GM13976 (cell line): ENCODE data around the gene BRINP1.

Experiments used
- DNase-seq: peaks from one replicate; pipeline ENCODE4 v3.0.0; 2012; ENCODE audit warnings: low spot score
- CTCF ChIP-seq: IDR thresholded peaks from 2 replicates; pipeline ENCODE4 v1.5.1; 2012; ENCODE audit warnings: borderline replicate concordance, mild to moderate bottlenecking; ENCODE audit not compliant: insufficient read depth; ENCODE audit errors: extremely low read depth, missing control alignments, control extremely low read depth
- in situ Hi-C: fragments of 300-500 bp; cut with MboI; formaldehyde crosslinking; loops from one replicate; pipeline ENCODE4 v1.12.0; 2022; ENCODE audit warnings: low sequenced_read_pairs, mixed read lengths, inconsistent platforms; ENCODE audit not compliant: unreplicated experiment

Gene BRINP1

GRCh38 chr9:119284118-119284517, 85.1 kb downstream of the BRINP1 start:
- in situ Hi-C loops: loop anchor here (25.0 kb wide), 1 partner anchor 747 kb away; no protein-coding TSS in a partner anchor
- no peak for TF ChIP-seq CTCF
- no peak for DNase-seq

- in situ Hi-C loops: loop anchor here (25.0 kb wide), 1 partner anchor 746 kb away; no protein-coding TSS in a partner anchor
- no peak for TF ChIP-seq CTCF
- DNase-seq: no peak
Measured at GRCh38 chr9:119283078-119283794, 86.0 kb downstream of the BRINP1 start.

GRCh38 chr9:119282476-119283077, 86.7 kb downstream of the BRINP1 start:
- no peak for DNase-seq
- in situ Hi-C loops: loop anchor here (25.0 kb wide), 1 partner anchor 745 kb away; no protein-coding TSS in a partner anchor
- TF ChIP-seq CTCF: no peak

GRCh38 chr9:119280740-119281485, 88.3 kb downstream of the BRINP1 start:
- DNase-seq: no peak
- TF ChIP-seq CTCF: no peak
- in situ Hi-C loops: loop anchor here (25.0 kb wide), 1 partner anchor 744 kb away; no protein-coding TSS in a partner anchor

GRCh38 chr9:119278171-119278570, 91.1 kb downstream of the BRINP1 start:
- in situ Hi-C loops: loop anchor here (25.0 kb wide), 1 partner anchor 741 kb away; no protein-coding TSS in a partner anchor
- no peak for DNase-seq
- no peak for TF ChIP-seq CTCF

GRCh38 chr9:119273984-119274665, 95.1 kb downstream of the BRINP1 start:
- TF ChIP-seq CTCF: no peak
- in situ Hi-C loops: no loop called here
- no peak for DNase-seq
